ENCODE results near the gene TNS4. TPM values are rescaled to one million over a fixed set of nuclear protein-coding genes. Genes with fewer than 3 reads are reported as not detected.

TNS4 gene
- total RNA-seq, 1 donor from 2014 or later, result 0.18 TPM

- H3K4me3 Mint-ChIP-seq, result peak overlapping the region; percentile 74
- peaks cover 62% of the 10 kb centered on the region for H3K4me1 Mint-ChIP-seq
- H3K27me3 Mint-ChIP-seq, result no peaks in the 10 kb centered on the region
- peak overlapping the region; percentile 69 for H3K27ac Mint-ChIP-seq
- ATAC-seq (ENCODE audit: low read depth) (no peak), DNase-seq (no peak)
- no peak for TF ChIP-seq CTCF (IDR thresholded peaks at IDR 0.05)
- no peaks in the 10 kb centered on the region for H3K36me3 Mint-ChIP-seq (ENCODE audit: low read depth)
- intact Hi-C loops (cut with micrococcal nuclease), result loop anchor here (5.0 kb wide), 1 partner anchor 35 kb away; no protein-coding TSS in a partner anchor
- CTCF ChIA-PET, result interaction anchor here (0.9 to 2.1 kb wide), 6 partner anchors 15 to 154 kb away, joined by 3 to 11 read pairs (median 4); no protein-coding TSS in a partner anchor
- H3K9me3 Mint-ChIP-seq, result no peaks in the 10 kb centered on the region
- POLR2A ChIA-PET, result interaction anchor here (0.9 to 1.7 kb wide), 5 partner anchors 15 to 73 kb away, joined by 4 to 31 read pairs (median 6); partner anchors contain the start of gene IGFBP4
These were observed 15.9 kb upstream of the TNS4 start for GRCh38 chr17:40517286-40517662.

GRCh38 chr17:40516581-40517285 is 15.3 kb upstream of the TNS4 start:
- DNase-seq, result no peak
- no peaks in the 10 kb centered on the region for H3K9me3 Mint-ChIP-seq
- intact Hi-C loops (cut with micrococcal nuclease), result loop anchor here (1.0 to 5.0 kb wide), 2 partner anchors 15 to 34 kb away; no protein-coding TSS in a partner anchor
- H3K27me3 Mint-ChIP-seq, result no peaks in the 10 kb centered on the region
- H3K27ac Mint-ChIP-seq, result peak overlapping the region; percentile 69
- H3K4me3 Mint-ChIP-seq, result peak overlapping the region; percentile 74
- H3K36me3 Mint-ChIP-seq (ENCODE audit: low read depth), result no peaks in the 10 kb centered on the region
- no peak for TF ChIP-seq CTCF (IDR thresholded peaks at IDR 0.05)
- ChIA-PET CTCF (interaction anchor here (0.6 to 2.1 kb wide), 7 partner anchors 15 to 154 kb away, joined by 3 to 11 read pairs (median 4); no protein-coding TSS in a partner anchor), POLR2A (interaction anchor here (0.7 to 1.7 kb wide), 8 partner anchors 15 to 98 kb away, joined by 3 to 31 read pairs (median 4); partner anchors contain the start of gene IGFBP4)
- peak; percentile 87 for ATAC-seq (ENCODE audit: low read depth)
- peaks cover 62% of the 10 kb centered on the region for H3K4me1 Mint-ChIP-seq

GRCh38 chr17:40515491-40516041 is 14.1 kb upstream of the TNS4 start:
- TF ChIP-seq CTCF (IDR thresholded peaks at IDR 0.05), result no peak
- H3K4me1 Mint-ChIP-seq, result peaks cover 60% of the 10 kb centered on the region
- DNase-seq (no peak), ATAC-seq (ENCODE audit: low read depth) (no peak)
- H3K9me3 Mint-ChIP-seq, result no peaks in the 10 kb centered on the region
- ChIA-PET CTCF (no interaction called here), POLR2A (interaction anchor here (1.3 to 2.1 kb wide), 2 partner anchors 26 to 100 kb away, joined by 4 read pairs; no protein-coding TSS in a partner anchor)
- intact Hi-C loops (cut with micrococcal nuclease), result loop anchor here (1.0 to 5.0 kb wide), 2 partner anchors 16 to 33 kb away; no protein-coding TSS in a partner anchor
- H3K27me3 Mint-ChIP-seq, result no peaks in the 10 kb centered on the region
- peak overlapping the region; percentile 74 for H3K4me3 Mint-ChIP-seq
- H3K36me3 Mint-ChIP-seq (ENCODE audit: low read depth), result no peaks in the 10 kb centered on the region
- no peak overlapping the region for H3K27ac Mint-ChIP-seq

GRCh38 chr17:40515011-40515410 is 13.6 kb upstream of the TNS4 start:
- no peak for TF ChIP-seq CTCF (IDR thresholded peaks at IDR 0.05)
- no peaks in the 10 kb centered on the region for H3K36me3 Mint-ChIP-seq (ENCODE audit: low read depth)
- peak overlapping the region; percentile 74 for H3K4me3 Mint-ChIP-seq
- ATAC-seq (ENCODE audit: low read depth) (no peak), DNase-seq (no peak)
- intact Hi-C loops (cut with micrococcal nuclease), result loop anchor here (5.0 kb wide), 1 partner anchor 33 kb away; no protein-coding TSS in a partner anchor
- peaks cover 60% of the 10 kb centered on the region for H3K4me1 Mint-ChIP-seq
- ChIA-PET CTCF (no interaction called here), POLR2A (interaction anchor here (0.6 to 2.1 kb wide), 3 partner anchors 19 to 109 kb away, joined by 3 to 4 read pairs (median 4); no protein-coding TSS in a partner anchor)
- no peaks in the 10 kb centered on the region for H3K27me3 Mint-ChIP-seq
- H3K27ac Mint-ChIP-seq, result no peak overlapping the region
- H3K9me3 Mint-ChIP-seq, result no peaks in the 10 kb centered on the region

Data from activated B cell treated with CpG ODN at 0.5 μM for 24 hours (primary cell).